GM19438 (cell line): ENCODE data around the gene TSPEAR.
"Not testable (repeated sequence)": the region's sequence is repeated elsewhere in the genome, so short reads cannot be mapped to it uniquely, and the experiment has no call there.

Source experiments
- ATAC-seq: cut with Tn5 transposase; IDR thresholded peaks from one replicate; pipeline ENCODE4 v1.9.1; 2021; ENCODE audit warnings: low read depth; ENCODE audit not compliant: unreplicated experiment

TSPEAR gene

DNA sequence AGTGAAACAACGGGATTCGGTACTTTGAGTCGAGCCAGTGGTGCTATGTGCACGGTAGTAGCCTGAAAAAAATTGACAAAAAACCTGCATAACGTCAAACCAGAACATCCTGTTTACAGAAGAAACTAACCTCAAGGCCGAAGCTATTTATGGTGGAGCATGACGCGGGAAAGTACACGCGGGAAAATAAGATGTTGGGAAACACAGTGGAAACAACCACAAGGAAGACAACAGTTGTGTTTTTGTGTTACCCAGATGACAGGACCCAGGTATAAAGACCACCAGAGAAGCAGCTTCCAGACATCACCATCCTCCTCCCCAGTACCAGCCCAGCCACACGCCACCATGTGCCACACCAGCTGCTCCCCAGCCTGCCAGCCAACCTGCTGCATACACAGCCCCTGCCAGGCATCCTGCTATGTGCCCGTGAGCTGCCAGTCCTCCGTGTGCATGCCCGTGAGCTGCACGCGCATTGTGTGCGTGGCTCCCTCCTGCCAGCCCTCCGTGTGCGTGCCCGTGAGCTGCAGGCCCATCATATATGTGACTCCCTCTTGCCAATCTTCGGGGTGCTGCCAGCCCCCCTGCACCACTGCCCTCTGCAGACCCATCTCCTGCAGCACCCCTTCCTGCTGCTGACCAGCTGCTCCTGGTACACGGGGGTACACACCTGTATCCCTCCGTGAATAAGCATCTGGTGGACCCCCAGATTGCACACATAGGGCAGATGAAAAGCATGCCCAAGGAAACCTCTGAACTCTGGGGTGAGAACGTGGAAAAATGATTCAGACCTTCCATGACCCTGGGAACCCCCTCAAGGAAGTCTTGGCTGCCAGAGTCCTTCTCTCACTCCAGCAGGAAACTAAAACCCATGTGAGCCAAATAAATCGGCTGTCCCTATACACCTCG is 53.5 kb downstream of the TSPEAR start, which contains the start of gene KRTAP12-3:
Gene KRTAP12-3 (plus strand): TSS at position 298 of the 906 bp plus-strand sequence. CDS start 48 bp downstream, at position 346.
- ATAC-seq, result no peak

DNA sequence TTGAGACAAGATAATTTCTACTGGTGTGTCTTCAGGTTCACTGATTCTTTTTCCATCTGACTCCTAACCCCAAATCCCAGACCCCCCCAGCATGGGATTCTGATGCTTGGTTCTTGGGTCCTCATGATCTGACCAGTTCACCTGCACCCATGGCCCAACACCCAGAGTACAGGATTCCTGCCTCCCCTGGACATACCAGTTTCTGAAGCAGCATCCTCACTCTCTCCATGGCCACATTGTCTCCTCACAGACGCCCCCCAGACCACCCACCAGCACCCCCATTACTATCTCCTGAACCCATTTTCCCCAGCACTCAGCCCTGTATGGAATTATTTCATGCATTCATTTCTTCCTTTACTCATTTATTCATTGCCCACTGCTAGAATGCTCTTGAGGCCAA is 54.5 kb downstream of the TSPEAR start:
- ATAC-seq, result no peak

DNA sequence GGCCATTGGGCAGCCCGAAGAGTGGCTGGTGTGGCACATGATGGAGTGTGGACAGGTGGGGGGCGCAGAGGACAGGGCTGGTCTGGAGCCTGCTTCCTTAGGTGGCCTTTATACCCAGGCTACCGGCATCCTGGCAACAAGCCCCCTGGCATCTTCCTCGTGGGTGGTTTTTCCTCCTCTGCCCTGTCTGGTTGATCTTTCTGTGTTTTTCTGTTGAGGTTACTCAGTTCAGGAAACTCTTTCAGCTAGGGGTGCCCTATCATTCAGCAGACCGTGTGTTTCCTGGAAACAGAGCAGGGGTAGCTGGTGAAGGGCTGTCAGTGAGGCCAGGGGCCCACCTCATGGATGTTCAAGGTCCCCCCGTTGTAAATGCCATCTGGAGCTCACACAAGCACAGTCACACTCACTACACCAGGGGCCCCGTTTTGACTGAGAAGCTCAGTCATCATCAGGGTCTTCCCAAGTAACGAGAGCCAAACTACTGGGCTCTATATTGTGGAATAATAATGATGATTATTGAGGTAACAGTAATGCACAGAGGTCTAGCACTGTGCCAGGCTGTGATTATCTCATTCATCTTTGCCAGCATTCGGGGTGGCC is 56.7 kb downstream of the TSPEAR start, which contains the start of gene KRTAP12-4:
Gene KRTAP12-4 (minus strand): TSS at position 84 of the 600 bp plus-strand sequence. CDS start 45 bp downstream, at position 39.
- ATAC-seq, result no peak

DNA sequence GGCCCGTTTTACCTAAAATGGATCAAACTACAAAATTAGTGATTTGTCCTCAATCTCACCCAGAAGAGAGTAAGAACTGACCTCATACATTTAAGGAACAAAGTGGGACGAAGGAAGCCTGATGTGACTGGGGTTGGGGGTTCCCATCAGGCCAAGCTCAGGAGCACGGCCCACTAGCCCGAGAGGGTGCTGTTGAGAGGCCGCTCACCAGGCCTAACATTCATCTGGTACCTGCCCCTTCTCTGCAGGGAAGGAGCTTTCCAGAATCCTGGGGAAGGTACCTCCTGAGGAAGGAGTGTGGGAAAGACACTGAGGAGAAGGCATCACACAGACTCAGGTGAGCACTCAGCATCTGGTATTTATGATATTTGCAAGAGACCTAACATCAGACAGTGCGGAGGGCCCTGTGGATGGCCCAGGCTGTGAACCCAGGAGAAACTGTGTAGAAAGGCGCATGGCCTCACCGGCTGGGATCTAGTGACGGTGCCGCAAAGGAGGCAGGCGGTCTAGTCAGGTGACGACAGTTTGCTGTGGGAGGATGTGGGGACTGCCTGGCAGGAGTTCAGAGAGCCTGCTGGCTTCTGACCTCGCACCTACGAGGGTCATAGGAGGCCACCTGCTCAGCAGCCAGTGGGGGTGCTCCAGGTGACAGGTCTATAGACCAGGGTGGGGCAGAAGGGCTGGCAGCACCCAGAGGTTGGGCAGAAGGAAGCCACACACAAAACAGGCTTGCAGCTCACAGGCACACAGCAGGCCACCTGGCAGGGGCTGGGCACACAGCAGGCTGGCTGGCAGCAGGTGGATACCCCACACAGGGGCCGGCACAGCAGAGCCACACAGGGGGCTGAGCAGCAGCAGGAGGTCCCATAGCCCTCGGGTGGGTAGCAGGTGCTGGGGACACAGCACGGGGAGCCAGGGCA is 57.5 kb downstream of the TSPEAR start:
- no peak for ATAC-seq

DNA sequence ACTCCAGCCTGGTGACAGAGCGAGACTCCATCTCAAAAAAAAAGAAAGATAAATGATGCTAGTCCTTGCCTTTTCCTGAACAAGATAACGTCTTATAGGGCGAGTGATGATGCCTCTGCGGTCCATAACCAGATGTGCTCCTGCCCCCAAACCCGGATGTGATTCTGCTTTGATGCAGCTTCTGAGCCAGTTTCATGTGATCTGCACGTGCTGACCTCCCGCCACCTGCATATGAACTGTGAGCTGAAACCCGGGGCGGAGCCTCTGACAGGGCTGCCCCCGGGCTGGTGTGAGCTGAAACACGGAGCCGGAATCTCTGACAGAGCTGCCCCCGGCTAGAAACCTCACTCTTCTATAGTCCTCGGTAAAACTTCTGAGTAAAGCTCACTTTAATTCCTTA is 58.2 kb downstream of the TSPEAR start:
- no peak for ATAC-seq

DNA sequence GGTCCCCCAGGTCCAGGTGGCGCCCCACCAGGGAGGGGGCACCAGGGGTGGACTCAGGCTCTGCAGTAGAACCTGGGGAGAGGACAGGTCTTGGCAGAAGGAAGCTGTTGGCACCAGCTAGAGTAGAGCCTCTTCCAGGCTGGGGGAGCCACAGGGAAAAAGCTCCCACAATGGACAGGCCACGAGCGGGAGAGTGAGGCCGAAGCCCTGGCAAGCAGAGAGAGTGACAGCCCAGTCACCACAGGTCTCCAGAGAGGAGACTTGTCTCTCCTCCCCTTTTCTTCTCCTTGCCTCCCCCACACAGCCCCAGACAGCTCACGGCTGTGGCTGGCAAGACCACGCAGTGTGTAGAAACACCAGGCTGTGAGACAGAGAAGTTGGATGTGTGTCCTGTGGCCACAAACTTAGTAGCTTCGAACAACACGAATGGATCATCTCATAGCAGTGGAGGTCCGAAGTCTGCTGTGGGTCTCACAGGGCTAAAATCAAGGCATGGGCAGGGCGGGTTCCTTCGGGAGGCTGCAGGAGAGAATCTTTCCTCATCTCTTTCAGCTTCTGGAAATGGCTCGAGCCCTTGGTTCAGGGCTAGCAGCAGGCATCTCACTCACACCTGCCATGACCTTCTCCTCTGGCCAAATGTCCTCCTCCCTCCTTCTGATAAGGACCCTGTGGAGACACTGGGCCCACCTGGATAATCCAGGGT is 60.2 kb downstream of the TSPEAR start:
- ATAC-seq, result no peak

DNA sequence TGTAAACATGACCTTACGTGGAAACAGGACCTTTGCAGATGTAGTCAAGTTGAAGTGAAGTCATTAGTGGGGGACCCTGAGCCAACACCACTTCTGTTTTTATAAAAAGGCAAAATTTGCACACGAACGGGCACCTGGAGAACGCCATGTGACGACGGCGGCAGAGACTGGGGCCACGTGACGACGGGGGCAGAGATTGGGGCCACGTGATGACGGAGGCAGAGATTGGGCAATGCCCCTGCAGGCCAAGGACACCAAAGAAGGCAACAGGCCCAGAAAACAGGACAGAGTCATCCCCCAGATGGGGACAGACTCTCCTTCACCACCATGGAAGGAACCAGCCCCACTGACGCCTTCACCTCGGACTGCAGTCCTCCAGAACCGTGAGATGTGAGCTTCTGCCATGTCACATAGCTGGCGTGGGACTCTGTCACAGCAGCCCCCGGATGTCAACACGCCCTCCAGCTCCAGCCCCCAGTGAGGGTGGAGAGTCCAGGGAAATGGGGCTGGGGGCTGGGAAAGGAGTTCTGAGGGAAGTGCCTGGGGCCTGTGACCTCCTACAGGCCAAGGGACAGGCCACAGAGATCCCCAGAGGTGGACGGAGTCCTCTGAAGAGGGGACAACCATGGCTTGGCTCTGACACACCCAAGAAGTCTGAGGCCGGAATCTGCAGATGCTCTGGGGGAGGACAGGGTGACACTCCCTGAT is 61.0 kb downstream of the TSPEAR start:
- no peak for ATAC-seq

DNA sequence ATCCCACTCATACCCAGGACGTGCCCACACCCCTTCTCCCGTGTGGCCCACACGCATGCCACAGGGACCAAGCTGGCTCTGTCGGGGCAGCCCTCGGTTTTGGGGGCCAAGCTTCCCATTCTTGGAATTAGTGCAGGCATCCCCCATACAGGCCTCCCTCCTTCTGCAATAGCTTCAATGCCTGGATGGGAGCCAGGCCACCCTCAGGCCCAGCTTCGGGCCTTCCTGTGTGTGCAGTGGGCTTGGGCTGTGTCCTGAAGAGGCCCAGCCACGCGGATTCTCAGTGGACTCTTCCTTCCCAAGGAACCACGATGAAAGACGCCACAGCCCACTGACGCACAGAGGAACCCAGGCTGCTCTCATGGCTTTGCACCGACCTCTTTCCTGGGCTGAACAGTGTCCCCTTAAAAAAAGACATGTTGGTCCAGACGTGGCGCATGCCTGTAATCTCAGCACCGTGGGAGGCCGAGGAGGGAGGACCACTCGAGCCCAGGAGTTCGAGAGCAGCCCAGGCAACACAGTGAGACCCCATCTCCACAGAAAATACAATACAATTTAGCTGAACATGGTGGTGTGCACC is 61.8 kb downstream of the TSPEAR start:
- ATAC-seq, result no peak

DNA sequence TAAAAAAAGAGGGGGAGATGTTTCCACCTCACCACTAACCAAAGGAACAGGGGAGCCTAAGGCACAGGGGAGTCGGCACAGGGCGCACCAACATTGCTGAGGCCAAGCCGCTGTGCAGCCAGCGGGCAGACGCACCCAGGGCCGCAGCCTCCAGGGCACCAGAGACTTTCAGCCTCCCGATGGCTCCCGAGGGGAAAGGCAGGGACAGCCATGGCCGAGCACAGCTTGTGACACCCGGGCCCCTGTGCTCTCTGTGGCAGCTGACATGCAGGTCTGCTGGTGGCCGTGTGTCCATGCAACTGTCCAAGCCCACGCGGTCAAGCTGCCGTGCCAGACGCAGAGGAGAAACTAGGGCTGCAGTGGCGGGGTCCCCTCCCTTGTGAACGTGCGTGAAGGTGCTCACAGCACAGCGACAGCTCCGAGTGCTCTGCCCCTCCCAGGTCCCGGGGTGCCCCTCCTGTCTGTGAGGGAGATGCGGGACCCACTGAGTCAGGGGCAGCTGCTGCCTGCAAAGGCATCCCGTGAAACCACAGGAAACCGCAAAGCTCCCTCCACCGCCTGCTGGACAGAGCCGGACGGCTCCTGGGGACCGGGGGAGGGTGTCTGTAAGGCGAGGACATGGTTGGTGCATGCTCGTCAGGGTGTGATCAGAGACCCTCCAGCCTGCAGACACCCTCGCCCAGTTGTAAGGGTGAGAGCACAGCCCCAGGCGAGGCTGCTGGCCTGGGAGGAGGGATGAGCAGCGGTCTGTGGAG is 62.6 kb downstream of the TSPEAR start:
- no peak for ATAC-seq

DNA sequence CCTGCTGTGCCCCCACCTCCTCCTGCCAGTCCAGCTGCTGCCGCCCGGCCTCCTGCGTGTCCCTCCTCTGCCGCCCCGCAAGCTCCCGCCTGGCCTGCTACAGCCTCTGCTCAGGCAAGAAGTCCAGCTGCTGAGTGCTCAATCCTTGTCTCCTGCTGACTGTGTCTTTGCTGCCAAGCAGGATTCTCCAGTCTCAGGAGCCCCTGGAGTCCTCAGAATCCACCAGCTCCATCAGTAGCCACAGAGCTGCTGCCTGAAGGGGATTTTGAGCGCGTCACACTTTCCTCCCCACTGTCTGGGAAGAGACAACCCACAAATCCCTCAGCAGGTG is 64.2 kb downstream of the TSPEAR start:
- no peak for ATAC-seq

DNA sequence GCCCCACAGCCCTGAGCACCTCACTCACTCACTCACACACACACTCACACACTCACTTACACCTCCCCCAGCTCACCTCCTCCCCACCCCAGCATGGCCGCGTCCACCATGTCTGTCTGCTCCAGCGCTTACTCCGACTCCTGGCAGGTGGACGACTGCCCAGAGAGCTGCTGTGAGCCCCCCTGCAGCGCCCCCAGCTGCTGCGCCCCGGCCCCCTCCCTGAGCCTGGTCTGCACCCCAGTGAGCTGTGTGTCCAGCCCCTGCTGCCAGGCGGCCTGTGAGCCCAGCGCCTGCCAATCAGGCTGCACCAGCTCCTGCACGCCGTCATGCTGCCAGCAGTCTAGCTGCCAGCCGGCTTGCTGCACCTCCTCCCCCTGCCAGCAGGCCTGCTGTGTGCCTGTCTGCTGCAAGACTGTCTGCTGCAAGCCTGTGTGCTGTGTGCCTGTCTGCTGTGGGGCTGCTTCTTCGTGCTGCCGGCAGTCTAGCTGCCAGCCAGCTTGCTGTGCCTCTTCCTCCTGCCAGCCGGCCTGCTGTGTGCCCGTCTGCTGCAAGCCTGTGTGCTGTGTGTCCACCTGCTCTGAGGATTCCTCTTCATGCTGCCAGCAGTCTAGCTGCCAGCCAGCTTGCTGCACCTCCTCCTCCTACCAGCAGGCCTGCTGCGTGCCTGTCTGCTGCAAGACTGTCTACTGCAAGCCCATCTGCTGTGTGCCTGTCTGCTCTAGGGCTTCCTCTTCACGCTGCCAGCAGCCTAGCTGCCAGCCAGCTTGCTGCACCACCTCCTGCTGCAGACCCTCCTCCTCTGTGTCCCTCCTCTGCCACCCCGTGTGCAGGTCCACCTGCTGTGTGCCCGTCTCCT is 64.8 kb downstream of the TSPEAR start, which contains the start of gene KRTAP10-11:
Gene KRTAP10-11 (plus strand): TSS at position 49 of the 856 bp plus-strand sequence. CDS start 45 bp downstream, at position 94.
- not testable (repeated sequence) for ATAC-seq

DNA sequence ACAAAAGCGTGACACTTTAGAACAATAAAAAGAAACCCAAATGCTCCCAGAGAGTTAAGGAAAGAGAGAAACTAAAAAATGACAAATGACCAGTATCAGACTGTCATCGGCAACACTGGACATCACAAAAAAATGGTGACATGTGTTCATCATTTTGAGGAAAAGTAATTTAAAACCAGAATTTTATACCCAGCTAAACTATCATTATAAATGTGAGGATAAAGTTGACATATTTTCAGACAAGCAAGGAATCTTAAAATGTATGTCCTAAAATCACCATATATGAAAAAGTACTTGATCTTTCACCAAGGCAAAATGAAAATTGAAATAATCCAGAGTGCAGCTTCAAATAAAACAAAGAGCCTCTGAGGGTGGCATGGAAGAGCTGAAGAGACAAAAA is 66.5 kb downstream of the TSPEAR start:
- ATAC-seq, result no peak

DNA sequence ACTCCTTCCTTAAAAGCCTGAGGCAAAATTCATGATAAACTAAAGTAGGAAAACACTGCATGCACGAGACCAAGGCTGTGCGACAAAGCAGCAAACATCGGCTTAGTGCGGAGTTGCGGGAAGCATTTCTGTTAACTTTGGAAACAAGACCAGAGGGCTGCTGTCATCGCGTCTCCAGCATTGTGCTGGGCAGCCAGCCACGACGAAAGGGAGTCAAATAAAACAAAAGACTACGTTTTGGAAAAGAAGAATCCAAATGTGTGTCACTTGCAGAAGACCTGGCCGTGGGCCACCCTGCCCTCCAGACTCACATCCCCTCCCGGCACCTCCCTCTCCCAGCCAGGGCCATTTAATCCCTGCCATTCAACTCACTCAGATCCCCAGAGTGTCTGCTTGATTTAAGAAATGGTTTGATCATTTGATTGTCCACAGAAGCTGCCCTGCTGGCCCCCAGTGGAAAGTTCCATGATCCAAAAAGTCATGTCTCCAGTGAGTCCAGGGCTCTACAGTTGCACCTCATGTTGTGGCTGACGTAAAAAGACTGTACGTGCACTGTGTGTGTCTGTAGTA is 67.5 kb downstream of the TSPEAR start:
- no peak for ATAC-seq

DNA sequence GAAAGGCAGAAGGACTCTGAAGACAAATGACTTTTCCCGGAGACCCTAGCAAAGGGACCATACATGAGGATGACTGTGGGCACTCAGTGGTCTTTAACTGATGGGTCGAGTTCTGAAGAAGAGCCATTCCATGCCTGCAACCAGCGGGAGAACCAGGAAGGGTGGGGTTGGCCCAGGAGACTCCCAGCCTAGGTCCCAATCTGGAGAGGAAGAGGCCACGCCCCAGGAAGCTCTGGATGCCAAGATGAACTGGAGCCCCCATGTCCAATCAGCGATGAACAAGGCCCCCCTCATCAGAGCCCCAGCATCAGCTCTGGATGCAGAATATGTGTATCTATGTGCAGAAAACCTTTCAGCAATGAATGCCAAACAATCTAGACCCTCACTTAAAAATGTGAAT is 70.6 kb downstream of the TSPEAR start:
- ATAC-seq, result no peak

DNA sequence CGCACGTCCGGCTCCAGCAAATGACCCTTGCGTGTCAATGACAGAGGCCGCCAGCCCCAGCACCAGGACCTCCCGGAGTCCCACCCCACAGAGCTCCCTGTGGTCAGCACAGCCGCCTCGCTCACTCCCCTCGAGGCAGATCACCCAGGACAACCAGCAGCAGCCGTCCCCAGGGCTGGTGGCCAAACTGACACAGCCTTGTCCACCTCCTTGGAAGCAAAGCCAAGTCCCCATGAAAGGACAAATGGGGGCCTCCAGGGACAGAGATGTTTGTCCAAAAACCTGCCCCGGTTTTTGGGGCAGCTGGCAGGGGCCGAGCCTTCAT is 72.1 kb downstream of the TSPEAR start:
- ATAC-seq, result no peak

DNA sequence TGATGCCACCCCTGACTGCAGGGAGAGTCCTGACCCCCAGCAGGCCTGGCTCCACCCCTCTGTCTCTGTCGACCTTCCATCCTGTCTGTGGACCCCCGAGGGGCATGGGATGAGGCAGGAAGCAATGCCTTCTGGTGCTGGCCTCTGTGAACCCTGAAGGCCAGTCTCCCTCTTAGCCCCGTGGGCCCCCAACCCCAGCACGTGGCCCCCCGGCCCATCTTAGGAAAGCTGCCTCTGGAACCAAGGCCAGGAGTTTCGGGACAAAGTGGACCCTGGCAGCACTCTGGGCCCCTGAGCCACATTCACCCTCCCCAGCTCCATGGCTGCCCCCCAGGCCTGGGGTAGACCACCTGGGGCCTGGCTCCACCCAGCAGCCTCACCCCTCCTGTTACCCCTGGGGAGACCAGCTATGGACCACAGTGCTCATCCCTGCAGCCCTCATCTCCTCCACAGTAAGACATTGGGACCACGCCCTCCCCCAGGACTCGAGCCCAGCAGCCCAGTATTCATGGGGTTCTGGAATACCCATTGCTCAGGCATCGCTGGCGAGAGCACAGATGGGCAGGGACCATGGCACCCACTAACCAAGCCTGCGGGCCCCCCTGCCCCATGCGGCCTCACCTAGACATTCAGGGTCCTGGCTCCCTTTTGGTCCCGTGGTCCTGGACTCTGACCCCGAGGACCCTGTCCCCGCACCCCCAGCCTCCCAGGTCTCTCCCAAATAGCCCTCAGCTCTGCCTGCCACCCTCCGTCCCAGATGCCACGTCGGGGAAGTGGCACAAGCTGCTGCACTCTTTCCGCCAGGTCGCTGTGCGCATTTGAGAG is 72.7 kb downstream of the TSPEAR start:
- not testable (repeated sequence) for ATAC-seq
